Liver (tissue), 9 donors: ENCODE data around the gene PLK2. TPM values are rescaled to one million over a fixed set of nuclear protein-coding genes. Genes with fewer than 3 reads are reported as not detected.

Experiments used
- DNase-seq: peaks from one replicate; pipeline ENCODE4 v3.0.0-alpha.2; 2017; ENCODE audit warnings: low spot score
- H3K27ac ChIP-seq, 2 donors: one replicate each; pipeline ENCODE4 v1.7.0; 2013; ENCODE audit warnings: inconsistent platforms in 2 of 2, low read length in 2 of 2, control low read depth in 1 of 2, low read depth in 1 of 2, mild to moderate bottlenecking in 1 of 2
- H3K27me3 ChIP-seq, 4 donors: one replicate each; pipeline versions ENCODE4 v1.6.1 to v1.7.0; 2013; ENCODE audit warnings: low read length in 3 of 4, inconsistent platforms in 1 of 4, mild to moderate bottlenecking in 1 of 4, moderate library complexity in 1 of 4; ENCODE audit not compliant: control insufficient read depth in 4 of 4, insufficient read depth in 4 of 4
- H3K36me3 ChIP-seq, 4 donors: one replicate each; pipeline versions ENCODE4 v1.6.1 to v1.7.0; 2013; ENCODE audit warnings: low read length in 3 of 4, mild to moderate bottlenecking in 3 of 4, low read depth in 1 of 4, moderate library complexity in 1 of 4; ENCODE audit not compliant: control insufficient read depth in 4 of 4, insufficient read depth in 3 of 4
- H3K4me1 ChIP-seq, 4 donors: one replicate each; pipeline versions ENCODE4 v1.6.1 to v1.7.0; 2013; ENCODE audit warnings: low read length in 3 of 4, mild to moderate bottlenecking in 3 of 4, moderate library complexity in 1 of 4; ENCODE audit not compliant: control insufficient read depth in 4 of 4, insufficient read depth in 4 of 4
- H3K4me3 ChIP-seq, 3 donors: one replicate each; pipeline versions ENCODE4 v1.6.1 to v1.7.0; 2013; ENCODE audit warnings: low read length in 3 of 3, control low read depth in 1 of 3, low read depth in 1 of 3, mild to moderate bottlenecking in 1 of 3
- H3K9ac ChIP-seq, 2 donors: one replicate each; pipeline ENCODE4 v1.7.0; 2013; ENCODE audit warnings: low read length in 2 of 2, mild to moderate bottlenecking in 2 of 2, moderate library complexity in 2 of 2, control low read depth in 1 of 2, low read depth in 1 of 2
- H3K9me3 ChIP-seq, 4 donors: one replicate each; pipeline versions ENCODE4 v1.6.1 to v1.7.0; 2013; ENCODE audit warnings: low read length in 3 of 4; ENCODE audit not compliant: control insufficient read depth in 4 of 4
- CTCF ChIP-seq: fragments of 150-350 bp; IDR thresholded peaks from 2 replicates; pipeline ENCODE4 v1.5.1; 2017; ENCODE audit warnings: improper control_type of control experiment, low read depth, low read length; ENCODE audit not compliant: missing input control
- FOXA1 ChIP-seq: IDR thresholded peaks from 2 replicates; pipeline ENCODE4 v1.6.1; 2016; ENCODE audit warnings: antibody characterized with exemption
- HNF4G ChIP-seq: IDR thresholded peaks from 2 replicates; pipeline ENCODE4 v1.6.1; 2016; ENCODE audit warnings: antibody characterized with exemption
- JUND ChIP-seq, 2 donors: IDR thresholded peaks; 2 replicates each; pipeline ENCODE4 v1.6.1; 2016; ENCODE audit warnings: antibody characterized with exemption in 2 of 2
- ZBTB33 ChIP-seq: IDR thresholded peaks from 2 replicates; pipeline ENCODE4 v1.6.1; 2016; ENCODE audit warnings: antibody characterized with exemption
- WGBS: extraction: QIAGEN DNeasy Blood & Tissue Kit; methylation state at CpG from one replicate; pipeline ENCODE4 v1.1.7; 2013; 5-methylcytosine and 5-hydroxymethylcytosine counted together
- polyA plus RNA-seq, 2 donors: library from polyadenylated mRNA; stranded (reverse) in 1 of 2; unstranded in 1 of 2; fragments of 200-250 nt in 1 of 2; fragments of >200 nt in 1 of 2; fragmentation: Nextera tagmentation in 1 of 2; extraction: Ambion mirVana in 1 of 2; gene quantifications; one replicate each; pipeline versions ENCODE4 v1.2.1 to v1.2.3, GENCODE V29; 2013 to 2015
- total RNA-seq, 2 donors: library from RNA; depleted of rRNA; stranded (reverse); fragments of >200 nt; gene quantifications; one replicate each; pipeline ENCODE4 v1.2.3, GENCODE V29; 2014
- TF ChIP-seq, protein P1 (sequence below): IDR thresholded peaks from 2 replicates; pipeline ENCODE4 v1.6.1; 2016; ENCODE audit warnings: antibody characterized with exemption
- TF ChIP-seq, protein P2 (sequence below): IDR thresholded peaks from 2 replicates; pipeline ENCODE4 v1.6.1; 2016; ENCODE audit warnings: antibody characterized with exemption
- TF ChIP-seq, protein P3 (sequence below): IDR thresholded peaks from 2 replicates; pipeline ENCODE4 v1.6.1; 2016; ENCODE audit warnings: antibody characterized with exemption, mild to moderate bottlenecking
- donor health status: healthy.
- donor health status: healthy.
- donor health status: healthy.
- donor health status: healthy.
- donor health status: healthy.

The PLK2 gene
- total and polyA plus RNA-seq, 4 donors = 5.9 to 39.5 (median 22.3) TPM

DNA sequence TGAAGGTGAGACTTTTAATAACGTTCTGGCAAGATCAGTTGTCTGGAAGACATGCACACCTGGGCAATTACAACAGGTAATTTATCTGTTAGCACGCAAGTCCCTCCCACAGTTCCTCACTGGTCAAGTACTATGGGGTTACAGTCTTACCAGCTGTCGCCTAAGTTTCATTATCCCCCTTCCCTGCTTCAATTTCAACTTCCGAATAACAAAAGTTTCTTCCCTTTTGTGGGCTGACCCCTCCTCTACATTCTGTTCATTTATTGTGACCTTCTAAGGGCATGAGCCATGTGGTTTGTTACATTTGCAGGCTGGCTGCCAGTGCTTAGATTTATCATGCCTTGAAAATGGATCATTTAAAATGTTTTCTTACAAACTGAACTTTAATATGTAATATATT, 47.8 kb upstream of the PLK2 start:
- H3K9ac ChIP-seq = no peak overlapping the region
- no peaks in the 10 kb centered on the region for H3K4me1 ChIP-seq
- TF ChIP-seq CTCF = no peak
- TF ChIP-seq, protein P1, sequence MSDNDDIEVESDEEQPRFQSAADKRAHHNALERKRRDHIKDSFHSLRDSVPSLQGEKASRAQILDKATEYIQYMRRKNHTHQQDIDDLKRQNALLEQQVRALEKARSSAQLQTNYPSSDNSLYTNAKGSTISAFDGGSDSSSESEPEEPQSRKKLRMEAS = no peak
- TF ChIP-seq FOXA1 = no peak
- no peak for TF ChIP-seq JUND (IDR thresholded peaks at IDR 0.05)
- TF ChIP-seq, protein P2, sequence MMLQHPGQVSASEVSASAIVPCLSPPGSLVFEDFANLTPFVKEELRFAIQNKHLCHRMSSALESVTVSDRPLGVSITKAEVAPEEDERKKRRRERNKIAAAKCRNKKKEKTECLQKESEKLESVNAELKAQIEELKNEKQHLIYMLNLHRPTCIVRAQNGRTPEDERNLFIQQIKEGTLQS = no peak
- no peak for TF ChIP-seq ZBTB33
- TF ChIP-seq, protein P3, sequence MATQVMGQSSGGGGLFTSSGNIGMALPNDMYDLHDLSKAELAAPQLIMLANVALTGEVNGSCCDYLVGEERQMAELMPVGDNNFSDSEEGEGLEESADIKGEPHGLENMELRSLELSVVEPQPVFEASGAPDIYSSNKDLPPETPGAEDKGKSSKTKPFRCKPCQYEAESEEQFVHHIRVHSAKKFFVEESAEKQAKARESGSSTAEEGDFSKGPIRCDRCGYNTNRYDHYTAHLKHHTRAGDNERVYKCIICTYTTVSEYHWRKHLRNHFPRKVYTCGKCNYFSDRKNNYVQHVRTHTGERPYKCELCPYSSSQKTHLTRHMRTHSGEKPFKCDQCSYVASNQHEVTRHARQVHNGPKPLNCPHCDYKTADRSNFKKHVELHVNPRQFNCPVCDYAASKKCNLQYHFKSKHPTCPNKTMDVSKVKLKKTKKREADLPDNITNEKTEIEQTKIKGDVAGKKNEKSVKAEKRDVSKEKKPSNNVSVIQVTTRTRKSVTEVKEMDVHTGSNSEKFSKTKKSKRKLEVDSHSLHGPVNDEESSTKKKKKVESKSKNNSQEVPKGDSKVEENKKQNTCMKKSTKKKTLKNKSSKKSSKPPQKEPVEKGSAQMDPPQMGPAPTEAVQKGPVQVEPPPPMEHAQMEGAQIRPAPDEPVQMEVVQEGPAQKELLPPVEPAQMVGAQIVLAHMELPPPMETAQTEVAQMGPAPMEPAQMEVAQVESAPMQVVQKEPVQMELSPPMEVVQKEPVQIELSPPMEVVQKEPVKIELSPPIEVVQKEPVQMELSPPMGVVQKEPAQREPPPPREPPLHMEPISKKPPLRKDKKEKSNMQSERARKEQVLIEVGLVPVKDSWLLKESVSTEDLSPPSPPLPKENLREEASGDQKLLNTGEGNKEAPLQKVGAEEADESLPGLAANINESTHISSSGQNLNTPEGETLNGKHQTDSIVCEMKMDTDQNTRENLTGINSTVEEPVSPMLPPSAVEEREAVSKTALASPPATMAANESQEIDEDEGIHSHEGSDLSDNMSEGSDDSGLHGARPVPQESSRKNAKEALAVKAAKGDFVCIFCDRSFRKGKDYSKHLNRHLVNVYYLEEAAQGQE = no peak
- no peak for TF ChIP-seq HNF4G
- no peak overlapping the region for H3K27ac ChIP-seq
- no peaks in the 10 kb centered on the region for H3K36me3 ChIP-seq
- DNase-seq = no peak
- H3K27me3 ChIP-seq = no peaks in the 10 kb centered on the region
- WGBS = 77% methylated on average over 4 of the region's 4 CpGs
- no peaks in the 10 kb centered on the region for H3K9me3 ChIP-seq
- no peak overlapping the region for H3K4me3 ChIP-seq

- no peak for DNase-seq
- TF ChIP-seq JUND (IDR thresholded peaks at IDR 0.05) (no peak), CTCF (no peak), FOXA1 (no peak)
- TF ChIP-seq, protein P2 = no peak
- TF ChIP-seq, protein P1 = no peak
- no peaks in the 10 kb centered on the region for H3K4me1 ChIP-seq
- H3K36me3 ChIP-seq = no peaks in the 10 kb centered on the region
- H3K27me3 ChIP-seq = no peaks in the 10 kb centered on the region
- H3K4me3 ChIP-seq = no peak overlapping the region
- H3K9me3 ChIP-seq = no peaks in the 10 kb centered on the region
- no peak overlapping the region for H3K27ac ChIP-seq
- H3K9ac ChIP-seq = no peak overlapping the region
- WGBS = 62% methylated on average over 2 of the region's 2 CpGs
Observed at GRCh38 chr5:58505971-58506640, 46.2 kb upstream of the PLK2 start.
